GM12872 (cell line): ENCODE data around the gene PPIF.

Experiments
- CTCF ChIP-seq: IDR thresholded peaks from 3 replicates; pipeline ENCODE4 v1.5.1; 2011; ENCODE audit warnings: low read depth, mild to moderate bottlenecking, low read length, moderate library complexity; ENCODE audit not compliant: insufficient read depth

The PPIF gene

GRCh38 chr10:79380125-79380945 lies 33.1 kb downstream of the PPIF start:
- no peak for TF ChIP-seq CTCF

DNA sequence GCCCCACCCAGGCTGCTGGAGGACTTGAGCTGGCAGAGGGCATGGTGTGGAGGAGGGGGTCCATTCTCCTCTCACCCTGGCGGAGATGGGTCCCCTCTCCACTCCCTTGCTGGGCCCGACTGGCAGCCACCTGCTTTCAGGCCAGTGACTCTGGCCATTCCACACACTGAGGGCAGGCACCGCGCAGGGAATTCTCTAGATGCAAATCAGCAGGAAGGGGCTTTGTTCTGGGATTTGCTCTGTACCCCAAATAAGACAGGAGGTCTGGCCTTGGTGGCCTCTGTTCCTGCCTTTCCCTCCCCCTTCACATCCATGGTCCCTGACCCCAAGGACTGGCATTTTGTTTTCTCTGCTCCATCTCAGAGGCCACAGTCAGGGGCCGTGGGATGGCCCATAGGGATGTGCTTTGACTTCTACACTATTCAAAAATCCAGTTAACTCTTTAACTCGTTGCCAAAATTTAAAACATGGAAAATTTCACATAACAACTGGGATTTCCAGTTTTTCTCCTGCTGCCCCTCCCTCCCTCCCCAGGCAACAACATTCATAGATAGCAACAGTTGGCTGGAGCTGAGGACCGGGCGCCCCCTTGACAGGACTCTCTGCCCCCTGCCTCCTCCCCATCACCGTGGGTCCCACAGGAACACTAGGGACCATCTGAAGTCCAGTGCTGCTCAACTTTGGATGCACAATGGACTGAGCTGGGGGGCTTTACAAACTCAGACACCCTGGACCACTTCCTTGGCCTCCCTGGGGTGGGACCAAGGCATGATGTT lies 33.9 kb downstream of the PPIF start:
- TF ChIP-seq CTCF: no peak

DNA sequence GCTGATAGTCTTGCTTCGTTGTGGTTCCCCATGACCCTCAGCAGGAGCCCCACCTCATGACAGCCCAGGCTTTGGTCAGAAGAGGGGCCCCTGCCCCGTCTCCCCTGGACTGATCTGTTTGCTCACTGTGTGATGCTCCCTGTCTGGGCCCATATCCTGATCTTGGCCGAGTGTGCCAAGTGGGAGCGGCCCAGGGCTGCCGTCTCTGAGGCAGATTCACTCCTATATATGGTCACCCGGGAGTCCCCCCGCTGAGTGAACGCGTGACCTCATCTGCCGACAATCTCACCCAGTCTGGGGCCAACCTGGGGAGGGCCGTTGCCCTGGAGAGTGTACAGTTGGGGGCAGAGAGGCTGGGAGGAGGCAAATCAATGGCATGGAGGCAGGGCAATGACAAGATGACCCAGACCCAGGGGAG lies 34.5 kb downstream of the PPIF start:
- no peak for TF ChIP-seq CTCF

- no peak for TF ChIP-seq CTCF
Observed at GRCh38 chr10:79382491-79382941, 35.2 kb downstream of the PPIF start.

DNA sequence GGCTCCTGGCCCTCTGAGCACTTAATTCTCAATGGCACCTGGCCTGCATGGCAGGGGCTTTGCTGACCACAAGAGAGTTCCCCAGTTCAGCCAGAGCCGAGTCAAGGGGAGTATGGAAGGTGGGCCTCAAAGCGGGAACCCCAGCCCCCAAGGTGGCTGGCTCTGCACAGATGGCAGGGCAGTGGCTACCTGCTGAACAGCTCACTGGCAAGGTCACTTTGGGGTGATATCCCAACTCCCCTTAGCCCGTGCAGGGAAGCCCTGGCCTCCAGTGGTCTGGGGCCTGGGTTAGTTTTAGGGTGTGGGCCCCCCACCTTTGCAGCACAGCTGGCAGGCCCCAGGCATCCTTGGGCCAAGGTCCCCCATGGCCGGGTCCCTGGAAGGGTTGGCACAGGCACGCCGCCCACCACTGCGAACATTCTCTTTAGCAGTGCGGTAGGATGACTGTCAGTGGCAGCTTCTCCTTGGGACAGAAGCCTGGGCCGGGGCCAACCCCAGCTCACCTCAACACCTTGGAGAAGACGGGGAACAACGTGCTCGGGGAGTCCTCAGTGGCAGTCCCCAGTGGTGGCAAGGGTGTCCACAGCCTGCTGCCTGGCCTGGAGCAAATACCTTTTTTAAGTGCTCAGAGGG lies 36.8 kb downstream of the PPIF start:
- TF ChIP-seq CTCF: no peak

DNA sequence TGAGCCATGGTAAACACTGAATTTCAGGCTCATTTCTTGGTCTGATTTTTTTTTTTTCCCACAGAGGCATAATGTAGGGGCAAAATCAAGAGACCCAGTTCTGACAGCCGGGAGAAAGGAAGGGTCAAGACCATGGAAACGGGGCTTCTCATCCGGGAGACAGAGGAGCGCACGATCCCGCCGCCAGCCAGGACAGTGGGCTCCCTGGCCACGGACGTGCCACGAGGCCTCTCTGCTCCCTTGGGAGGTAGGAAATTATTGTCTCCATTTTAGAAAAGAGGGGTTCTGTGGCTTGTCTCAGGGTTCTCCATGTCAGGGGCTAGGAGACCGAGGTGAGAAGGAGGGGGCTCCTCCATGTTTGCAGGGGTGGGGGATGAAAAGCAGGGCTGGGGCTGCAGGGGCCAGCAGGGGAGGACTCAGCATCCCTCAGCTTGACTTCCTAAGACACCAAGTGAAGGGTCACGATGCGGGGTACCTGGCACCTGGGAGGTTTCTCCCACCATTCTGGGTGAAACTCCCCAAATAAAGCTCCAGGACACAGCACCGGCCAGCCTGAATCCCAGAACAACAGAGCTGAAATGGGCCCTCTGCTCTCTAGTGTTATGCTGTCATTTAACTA lies 37.6 kb downstream of the PPIF start:
- no peak for TF ChIP-seq CTCF

DNA sequence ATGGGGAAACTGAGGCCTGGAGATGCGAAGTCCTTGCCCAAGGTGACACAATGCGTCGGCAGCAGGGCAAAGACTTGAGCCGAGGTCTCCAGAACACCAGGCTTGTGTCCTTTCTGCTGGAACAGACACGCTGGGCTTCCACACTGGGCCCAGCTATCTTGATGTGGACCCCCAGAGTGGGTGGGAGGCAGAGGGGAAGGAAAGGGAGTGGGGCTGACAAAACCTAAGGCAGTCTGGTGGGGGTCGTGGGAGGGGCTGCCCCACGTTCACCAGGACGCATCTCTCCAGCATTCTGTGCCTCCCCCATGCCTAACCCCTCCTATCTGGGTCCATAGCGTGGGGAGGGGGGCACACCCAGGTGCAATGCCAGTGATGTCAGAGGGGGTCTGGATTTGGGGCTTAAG lies 38.1 kb downstream of the PPIF start:
- TF ChIP-seq CTCF: no peak
